GM12872 (cell line): ENCODE data around the gene LRRC8D.

Experiments
- CTCF ChIP-seq: IDR thresholded peaks from 3 replicates; pipeline ENCODE4 v1.5.1; 2011; ENCODE audit warnings: low read depth, mild to moderate bottlenecking, low read length, moderate library complexity; ENCODE audit not compliant: insufficient read depth

Gene LRRC8D

GRCh38 chr1:89810880-89811279, 10.0 kb upstream of the LRRC8D start:
- no peak for TF ChIP-seq CTCF

- no peak for TF ChIP-seq CTCF
These were observed 7.8 kb upstream of the LRRC8D start for GRCh38 chr1:89812992-89813391.

DNA sequence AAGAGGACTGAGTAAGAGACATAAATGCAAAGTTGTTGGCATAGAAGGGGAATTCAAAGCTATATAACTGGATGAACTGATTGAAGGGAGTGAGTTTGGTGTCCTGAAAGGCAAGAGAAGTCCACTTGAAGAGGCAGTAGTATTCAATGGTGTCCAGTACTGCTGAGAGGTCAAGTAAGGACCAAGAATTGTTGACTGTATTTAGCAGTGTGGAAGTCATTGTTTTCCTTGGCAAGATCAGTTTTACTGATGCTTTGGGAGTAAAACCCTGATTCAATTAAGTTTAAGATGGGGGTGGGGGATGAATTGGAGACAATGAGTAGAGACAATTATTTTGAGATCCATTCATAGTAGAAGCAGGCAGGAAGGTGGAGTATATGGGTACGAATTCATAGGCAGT, 5.8 kb upstream of the LRRC8D start:
- TF ChIP-seq CTCF, result no peak

DNA sequence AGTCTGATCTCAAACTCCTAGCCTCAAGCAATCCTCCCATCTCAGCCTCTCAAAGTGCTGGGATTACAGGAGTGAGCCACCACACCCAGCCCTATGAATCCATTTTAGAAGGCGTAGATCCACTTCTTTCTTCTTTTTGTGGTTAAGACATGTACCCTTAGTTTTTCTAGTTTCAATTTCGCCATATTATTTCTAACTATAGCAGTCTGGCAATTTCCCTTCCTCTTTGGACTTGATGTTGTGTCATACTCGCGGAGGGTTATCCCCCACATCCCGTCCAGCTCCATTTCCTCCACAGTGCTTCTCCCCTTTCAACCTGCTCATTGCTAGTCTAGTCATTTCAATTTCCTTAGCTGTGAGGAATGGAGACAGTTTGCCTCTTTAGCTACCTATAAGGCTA, 5.2 kb upstream of the LRRC8D start:
- no peak for TF ChIP-seq CTCF

DNA sequence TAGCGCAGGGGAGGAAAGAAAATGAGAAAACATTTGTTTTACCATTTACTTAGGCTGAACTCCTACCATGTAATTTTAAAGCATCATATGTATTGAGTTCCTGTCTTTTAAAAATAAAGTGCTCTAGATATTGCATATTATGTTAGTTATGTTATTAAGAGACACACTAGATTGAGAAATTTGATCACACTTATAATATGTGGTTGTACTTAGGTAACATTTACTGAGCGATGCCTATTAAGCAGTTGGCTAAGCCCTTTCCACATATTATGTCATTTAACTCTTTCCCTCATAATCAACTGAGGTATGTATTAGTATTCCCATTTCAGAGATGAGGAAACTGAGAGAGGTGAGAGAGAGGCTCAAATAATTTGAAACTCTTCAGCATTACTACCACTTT, 4.5 kb upstream of the LRRC8D start:
- no peak for TF ChIP-seq CTCF

- TF ChIP-seq CTCF, result peak; percentile 16; the same call in 1 of the 3 replicates
These were observed 683 bp downstream of the LRRC8D start for GRCh38 chr1:89821322-89822108.

DNA sequence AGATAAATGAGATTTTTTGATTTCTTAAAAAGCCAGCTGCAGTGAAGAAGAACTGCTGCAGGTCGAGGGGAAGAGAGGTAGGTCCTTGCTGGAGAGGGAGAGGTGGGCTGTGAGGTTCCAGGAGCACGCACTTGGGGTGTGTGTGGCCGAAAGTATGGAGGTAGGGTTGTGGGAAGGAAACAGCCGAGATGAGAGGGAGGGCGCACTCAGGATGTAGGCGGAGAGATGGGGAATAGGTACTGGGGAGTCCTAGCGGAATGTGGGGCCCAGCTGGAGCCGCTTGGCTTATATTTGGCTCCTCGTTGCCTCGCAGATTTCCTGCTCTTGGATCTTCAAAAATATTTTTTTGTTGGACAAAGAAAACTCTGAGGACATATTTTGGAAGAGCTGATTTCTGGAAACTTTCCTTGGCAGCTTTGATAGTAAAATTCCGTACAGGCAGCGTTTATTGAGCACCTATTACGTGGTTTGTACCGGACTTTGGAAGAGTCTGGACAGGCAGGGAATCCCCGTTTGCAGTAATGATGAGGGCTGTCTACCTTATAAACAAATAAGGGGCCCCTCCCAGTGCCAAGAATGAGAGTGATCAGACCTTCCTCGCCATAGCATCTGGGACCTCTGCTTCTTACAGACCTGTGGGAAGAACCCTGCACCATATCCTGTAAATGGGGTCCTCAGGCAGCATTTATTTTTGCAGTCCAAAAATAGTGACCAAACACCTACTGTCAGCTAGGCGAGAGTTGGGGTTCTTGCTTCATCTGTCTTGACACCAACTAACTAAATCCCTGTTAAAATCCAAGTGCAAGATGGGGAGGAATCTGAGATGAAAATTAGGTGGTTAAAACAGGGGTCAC, 1.5 kb downstream of the LRRC8D start:
- no peak for TF ChIP-seq CTCF
